HepG2 (cell line): ENCODE results near the gene DPEP3. TPM values are rescaled to one million over a fixed set of nuclear protein-coding genes. Genes with fewer than 3 reads are reported as not detected.

ENCODE experiments used
- GATAD2A ChIP-seq: IDR thresholded peaks from 2 replicates; pipeline ENCODE4 v1.6.1; 2016
- IRX3 ChIP-seq: sonication (generic); formaldehyde crosslinking; IDR thresholded peaks from 2 replicates; pipeline ENCODE4 v1.8.1; 2023; ENCODE audit warnings: mild to moderate bottlenecking, low read depth, missing genetic modification reagents, borderline replicate concordance
- KLF15 ChIP-seq: sonication (generic); formaldehyde crosslinking; IDR thresholded peaks from 2 replicates; pipeline ENCODE4 v1.8.1; 2023; ENCODE audit warnings: borderline replicate concordance, mild to moderate bottlenecking, inconsistent platforms, missing genetic modification reagents, mixed read lengths
- ONECUT2 ChIP-seq: sonication (generic); formaldehyde crosslinking; IDR thresholded peaks from 2 replicates; pipeline ENCODE4 v1.4.0; 2020; ENCODE audit warnings: missing genetic modification reagents
- PBX3 ChIP-seq: sonication (generic); formaldehyde crosslinking; IDR thresholded peaks from 2 replicates; pipeline ENCODE4 v1.8.1; 2023; ENCODE audit warnings: missing genetic modification reagents, inconsistent platforms, borderline replicate concordance
- PITX1 ChIP-seq: sonication (generic); formaldehyde crosslinking; IDR thresholded peaks from 2 replicates; pipeline ENCODE4 v1.5.1; 2020; ENCODE audit warnings: mild to moderate bottlenecking, missing genetic modification reagents
- SKI ChIP-seq: fragments of 450-650 bp; IDR thresholded peaks from one replicate; pipeline ENCODE4 v1.6.1; 2018; ENCODE audit warnings: mild to moderate bottlenecking; ENCODE audit not compliant: partially characterized antibody
- ZEB1 ChIP-seq: IDR thresholded peaks from 2 replicates; pipeline ENCODE4 v1.6.1; 2012; ENCODE audit warnings: mild to moderate bottlenecking, low read depth, inconsistent platforms; ENCODE audit not compliant: insufficient replicate concordance
- ZKSCAN1 ChIP-seq: fragments of 150-350 bp; IDR thresholded peaks from 2 replicates; pipeline ENCODE4 v1.6.1; 2014; ENCODE audit warnings: low read length
- ZNF280B ChIP-seq: sonication (generic); formaldehyde crosslinking; IDR thresholded peaks from 2 replicates; pipeline ENCODE4 v1.5.0; 2020; ENCODE audit warnings: missing genetic modification reagents, mild to moderate bottlenecking, borderline replicate concordance
- ZNF335 ChIP-seq: sonication (generic); formaldehyde crosslinking; IDR thresholded peaks from 2 replicates; pipeline ENCODE4 v1.4.0; 2020; ENCODE audit warnings: missing genetic modification reagents
- ZNF451 ChIP-seq: sonication (generic); formaldehyde crosslinking; IDR thresholded peaks from 2 replicates; pipeline ENCODE4 v1.5.0; 2020; ENCODE audit warnings: mild to moderate bottlenecking, missing genetic modification reagents
- ZNF639 ChIP-seq: conservative IDR thresholded peaks from 2 replicates; pipeline ENCODE4 v1.6.1; 2018; ENCODE audit warnings: missing genetic modification reagents
- ZNF710 ChIP-seq: sonication (generic); formaldehyde crosslinking; IDR thresholded peaks from 2 replicates; pipeline ENCODE4 v1.5.0; 2020; ENCODE audit warnings: mild to moderate bottlenecking, missing genetic modification reagents, borderline replicate concordance
- ZNF713 ChIP-seq: sonication (generic); formaldehyde crosslinking; IDR thresholded peaks from 2 replicates; pipeline ENCODE4 v1.4.0; 2020; ENCODE audit warnings: mild to moderate bottlenecking, missing genetic modification reagents
- ZNF737 ChIP-seq: sonication (generic); formaldehyde crosslinking; IDR thresholded peaks from 2 replicates; pipeline ENCODE4 v1.5.0; 2020; ENCODE audit warnings: missing genetic modification reagents, mild to moderate bottlenecking, borderline replicate concordance
- ZNF770 ChIP-seq: sonication (generic); formaldehyde crosslinking; IDR thresholded peaks from 2 replicates; pipeline ENCODE4 v1.5.0; 2020; ENCODE audit warnings: mild to moderate bottlenecking, missing genetic modification reagents
- ZZZ3 ChIP-seq: sonication (generic); formaldehyde crosslinking; IDR thresholded peaks from 2 replicates; pipeline ENCODE4 v1.4.0; 2020; ENCODE audit warnings: missing genetic modification reagents, mild to moderate bottlenecking, borderline replicate concordance
- polyA plus RNA-seq, 8 experiments: library from polyadenylated mRNA; depleted of rRNA in 3 of 8; stranded (reverse) in 7 of 8; unstranded in 1 of 8; fragments of >200 nt; fragmentation: Illumina TruSeq in 4 of 8; extraction: Trizol in 4 of 8; gene quantifications; 2 replicates each; pipeline versions ENCODE4 v1.2.1 to v1.2.3, GENCODE V29; 2011 to 2016; ENCODE audit warnings: low read depth in 4 of 8, missing spikeins in 1 of 8, mixed read lengths in 1 of 8; ENCODE audit not compliant: insufficient read depth in 1 of 8
- total RNA-seq, 5 experiments: library from RNA; depleted of rRNA; stranded (reverse); fragments of >200 nt; fragmentation: Illumina TruSeq; extraction: Trizol; gene quantifications; 2 replicates each; pipeline ENCODE4 v1.2.3, GENCODE V29; 2016; ENCODE audit warnings: low read depth in 1 of 5

DPEP3 gene
- total and polyA plus RNA-seq, 2 of the 13 experiments (the other 11 are each of a cell fraction or from before 2014, with no cell fraction given), result not detected

- TF ChIP-seq ZNF280B (CRISPR knock-in tag), result peak; percentile 86; the same call in 1 of the 2 replicates
- TF ChIP-seq ZNF335 (CRISPR knock-in tag), result no peak
- TF ChIP-seq ONECUT2 (CRISPR knock-in tag), result no peak
- peak; percentile 65; the same call in 1 of the 2 replicates for TF ChIP-seq PITX1 (CRISPR knock-in tag)
- 0 out of 2 replicates have a peak, but pooled peaks have one; percentile 50 for TF ChIP-seq ZNF713 (CRISPR knock-in tag)
- TF ChIP-seq ZNF639, result peak; percentile 89
- no peak for TF ChIP-seq KLF15
- no peak for TF ChIP-seq ZNF737
- peak; percentile 90 for TF ChIP-seq ZNF451
- peak; percentile 49; the same call in 1 of the 2 replicates for TF ChIP-seq ZZZ3
- 0 out of 2 replicates have a peak, but pooled peaks have one; percentile 31 for TF ChIP-seq PBX3 (CRISPR knock-in tag)
- peak; percentile 85 for TF ChIP-seq SKI
- TF ChIP-seq ZEB1, result no peak
- peak; percentile 47; the same call in 1 of the 2 replicates for TF ChIP-seq IRX3 (CRISPR knock-in tag)
- peak; percentile 61; the same call in 1 of the 2 replicates for TF ChIP-seq ZNF710 (CRISPR knock-in tag)
- TF ChIP-seq ZNF770 (CRISPR knock-in tag), result peak; percentile 85
- peak; percentile 28; the same call in 1 of the 2 replicates for TF ChIP-seq GATAD2A (CRISPR knock-in tag)
- TF ChIP-seq ZKSCAN1, result peak; percentile 43
These were observed 11.7 kb downstream of the DPEP3 start, which contains the start of gene SLC12A4 (continued) for GRCh38 chr16:67968400-67969253.
